ENCODE data around the gene APP.

- TF ChIP-seq HDAC6 (IDR thresholded peaks at IDR 0.05; ENCODE audit: unreplicated experiment), result no peak
- TF ChIP-seq HDAC2 (IDR thresholded peaks at IDR 0.05), result no peak
Measured at GRCh38 chr21:25910809-25911208, 259.8 kb downstream of the APP start.

All from GM12878 (cell line).